Activated CD8-positive, alpha-beta memory T cell treated with anti-CD3 and anti-CD28 coated beads, Interleukin-2, amount 10 ng/mL, durations not matched to agents 7 days and 5 days (primary cell): ENCODE data around the gene CNOT11. TPM values are rescaled to one million over a fixed set of nuclear protein-coding genes. Genes with fewer than 3 reads are reported as not detected.
A peak's percentile ranks its signal among the peaks of the same experiment; 100 is the strongest.
"Not testable (repeated sequence)": the region's sequence is repeated elsewhere in the genome, so short reads cannot be mapped to it uniquely, and the experiment has no call there.

ENCODE experiments used
- ATAC-seq: fragments of 150-1000 bp; cut with Tn5 transposase; one replicate; pipeline ENCODE4 v1.10.0; 2021; ENCODE audit warnings: moderate library complexity
- CTCF ChIA-PET: fragments of 350-600 bp; sonication (Branson Sonifier 250); formaldehyde crosslinking; loops from one replicate; lab custom pipeline; 2021; ENCODE audit warnings: antibody characterized with exemption; lab: Charles Lee
- DNase-seq: peaks from one replicate; pipeline ENCODE4 v3.0.0-alpha.2; 2020
- H3K27ac Mint-ChIP-seq: one replicate; pipeline ENCODE4 v1.8.0; 2021; ENCODE audit warnings: mild to moderate bottlenecking, mixed read lengths
- H3K27me3 Mint-ChIP-seq: one replicate; pipeline ENCODE4 v1.8.0; 2021; ENCODE audit warnings: mixed read lengths
- H3K36me3 Mint-ChIP-seq: one replicate; pipeline ENCODE4 v1.8.0; 2021; ENCODE audit warnings: mild to moderate bottlenecking, mixed read lengths
- H3K4me1 Mint-ChIP-seq: one replicate; pipeline ENCODE4 v1.8.0; 2021; ENCODE audit warnings: mixed read lengths
- H3K4me3 Mint-ChIP-seq: one replicate; pipeline ENCODE4 v1.8.0; 2021; ENCODE audit warnings: mild to moderate bottlenecking, moderate library complexity, mixed read lengths
- H3K9me3 Mint-ChIP-seq: one replicate; pipeline ENCODE4 v1.8.0; 2022; ENCODE audit warnings: low read depth, mixed read lengths
- microRNA-seq: library from miRNA; unstranded; fragments of <30 nt; microRNA quantifications from one replicate; pipeline ENCODE4 v1.2.0, GENCODE V29; 2022
- total RNA-seq, 2 experiments: library from RNA; stranded (reverse); gene quantifications; one replicate each; pipeline ENCODE4 v1.2.3, GENCODE V29; 2021

Gene CNOT11
- total RNA-seq, 2 experiments from 2014 or later: 57.4 to 71.9 TPM

DNA sequence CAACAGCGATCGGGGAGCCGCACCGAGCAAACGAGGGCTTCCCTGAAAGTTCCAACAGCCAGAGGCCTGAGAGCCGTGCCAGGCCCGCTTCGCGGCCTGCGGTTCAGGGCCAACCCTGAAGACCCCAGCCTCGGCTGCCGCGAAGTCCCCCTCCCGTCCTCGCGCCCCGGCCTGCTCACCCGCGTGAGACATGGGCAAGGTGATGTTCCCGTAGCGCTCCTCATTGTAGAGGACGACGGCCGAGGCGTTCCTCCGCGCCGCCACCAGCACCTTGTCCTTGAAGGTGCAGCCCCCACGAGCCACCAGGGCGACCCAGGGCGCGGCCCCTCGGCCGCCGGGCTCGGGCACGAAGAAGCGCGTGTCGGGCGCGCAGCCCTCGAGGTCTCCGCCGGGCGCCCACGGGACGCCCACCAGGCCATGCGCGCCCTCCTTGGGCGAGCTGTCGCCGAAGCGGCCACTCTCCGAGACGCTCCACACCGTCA lies 55.3 kb downstream of the CNOT11 start:
- ATAC-seq: peak; percentile 22
- H3K27ac Mint-ChIP-seq: peak overlapping the region; percentile 97
- peaks cover 32% of the 10 kb centered on the region for H3K36me3 Mint-ChIP-seq
- peak; percentile 60 for DNase-seq
- H3K4me3 Mint-ChIP-seq: peak overlapping the region; percentile 94
- H3K4me1 Mint-ChIP-seq: peaks cover 66% of the 10 kb centered on the region
- H3K9me3 Mint-ChIP-seq: no peaks in the 10 kb centered on the region
- CTCF ChIA-PET: interaction anchor here (1.0 to 4.2 kb wide), 5 partner anchors 20 to 305 kb away, joined by 3 to 39 read pairs (median 9); partner anchors contain the start of genes CNOT11 and RPL31
- no peaks in the 10 kb centered on the region for H3K27me3 Mint-ChIP-seq

DNA sequence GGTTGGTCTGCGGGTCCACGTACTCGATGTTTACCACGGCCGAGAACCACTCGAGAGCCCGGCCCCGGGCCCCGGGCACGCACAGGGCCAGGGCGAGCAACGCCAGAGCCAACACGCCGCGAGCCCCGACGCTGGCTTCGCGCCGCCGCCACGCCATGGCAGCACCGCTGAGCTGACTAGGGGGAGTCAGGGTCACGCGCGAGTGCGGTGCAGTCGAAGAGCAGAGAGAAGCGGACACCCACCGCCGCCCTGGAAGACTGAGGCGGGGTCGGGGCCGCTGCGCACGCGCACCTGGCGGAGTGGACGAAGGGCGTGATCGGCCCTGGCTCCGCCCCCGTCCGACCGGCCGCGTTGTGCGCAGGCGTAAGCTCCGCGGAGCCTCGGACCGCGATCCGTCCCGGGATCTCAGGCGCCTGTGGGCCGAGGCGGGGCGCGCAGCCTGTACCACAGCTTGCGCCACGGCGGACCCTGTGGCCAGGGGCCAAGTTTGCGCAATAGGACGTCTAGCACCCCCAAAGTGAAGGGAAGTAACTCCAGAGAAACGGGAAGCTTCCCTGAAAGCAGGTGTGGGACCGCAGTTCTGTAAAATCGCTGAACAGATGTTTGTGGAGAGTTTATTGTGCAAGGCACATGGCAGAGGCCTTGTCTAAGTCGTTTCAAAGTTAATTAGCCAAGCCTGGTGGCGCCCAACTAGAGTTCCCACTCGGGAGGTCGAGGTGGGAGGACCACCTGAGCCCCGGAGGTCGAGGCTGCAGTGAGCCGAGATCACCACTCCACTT lies 55.9 kb downstream of the CNOT11 start, which contains the start of gene RNF149:
Gene RNF149, minus strand, starts transcription at position 270 of the 779 bp plus-strand sequence. Its CDS starts 113 bp downstream, at position 157.
- DNase-seq: peak; percentile 92
- peaks cover 61% of the 10 kb centered on the region for H3K4me1 Mint-ChIP-seq
- peak within 1 kb of the TSS; percentile 97 for H3K27ac Mint-ChIP-seq
- H3K36me3 Mint-ChIP-seq: peaks cover 32% of the 10 kb centered on the region
- CTCF ChIA-PET: interaction anchor here (0.7 to 4.2 kb wide), 8 partner anchors 14 to 1133 kb away, joined by 3 to 39 read pairs (median 5); partner anchors contain the start of genes CNOT11 and RPL31
- H3K27me3 Mint-ChIP-seq: no peaks in the 10 kb centered on the region
- peak; percentile 75 for ATAC-seq
- H3K9me3 Mint-ChIP-seq: no peaks in the 10 kb centered on the region
- H3K4me3 Mint-ChIP-seq: peak within 1 kb of the TSS; percentile 94

DNA sequence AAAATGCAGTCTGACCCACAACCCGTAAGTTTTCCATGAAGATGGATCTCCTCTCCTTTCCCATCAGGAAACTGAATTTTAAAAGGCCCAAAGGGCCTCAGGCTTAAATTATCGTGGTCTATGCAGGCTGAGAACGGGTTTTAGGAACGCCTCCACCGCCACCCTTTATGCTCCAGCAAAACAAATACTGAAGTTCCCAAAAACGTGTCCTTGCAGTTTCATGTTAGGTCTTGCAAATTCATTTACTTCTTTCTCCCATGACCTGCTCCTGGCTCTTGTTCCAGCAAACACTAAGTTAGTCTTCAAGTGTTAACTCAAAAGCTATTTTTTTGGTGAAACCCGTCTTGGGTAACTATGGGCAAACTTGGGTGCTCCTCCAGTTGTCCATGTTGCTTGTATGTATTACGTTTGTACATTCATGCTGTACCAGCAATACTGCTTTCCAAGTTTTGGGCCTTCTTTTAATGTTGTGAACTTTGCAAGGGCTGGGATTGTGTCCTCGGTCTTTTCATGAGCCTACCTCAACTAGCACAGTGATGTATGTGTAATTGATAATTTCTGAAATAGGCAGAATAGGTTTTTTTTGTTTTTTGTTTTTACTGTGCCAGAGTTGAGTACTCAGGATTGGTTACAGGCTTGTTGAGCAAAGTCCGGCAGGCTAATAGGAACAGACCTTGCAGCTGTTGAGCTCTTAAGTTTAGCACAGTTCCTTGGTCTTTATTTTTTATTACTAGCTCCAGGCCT lies 57.6 kb downstream of the CNOT11 start:
- Mint-ChIP-seq H3K4me3 (peak overlapping the region; percentile 36), H3K36me3 (peaks cover 17% of the 10 kb centered on the region), H3K4me1 (peaks cover 47% of the 10 kb centered on the region), H3K27me3 (no peaks in the 10 kb centered on the region), H3K9me3 (no peaks in the 10 kb centered on the region), H3K27ac (peak overlapping the region; percentile 55)
- no peak for DNase-seq
- CTCF ChIA-PET: interaction anchor here (0.9 to 4.2 kb wide), 6 partner anchors 12 to 77 kb away, joined by 3 to 39 read pairs (median 5); partner anchors contain the start of genes CNOT11 and CREG2
- ATAC-seq: no peak

DNA sequence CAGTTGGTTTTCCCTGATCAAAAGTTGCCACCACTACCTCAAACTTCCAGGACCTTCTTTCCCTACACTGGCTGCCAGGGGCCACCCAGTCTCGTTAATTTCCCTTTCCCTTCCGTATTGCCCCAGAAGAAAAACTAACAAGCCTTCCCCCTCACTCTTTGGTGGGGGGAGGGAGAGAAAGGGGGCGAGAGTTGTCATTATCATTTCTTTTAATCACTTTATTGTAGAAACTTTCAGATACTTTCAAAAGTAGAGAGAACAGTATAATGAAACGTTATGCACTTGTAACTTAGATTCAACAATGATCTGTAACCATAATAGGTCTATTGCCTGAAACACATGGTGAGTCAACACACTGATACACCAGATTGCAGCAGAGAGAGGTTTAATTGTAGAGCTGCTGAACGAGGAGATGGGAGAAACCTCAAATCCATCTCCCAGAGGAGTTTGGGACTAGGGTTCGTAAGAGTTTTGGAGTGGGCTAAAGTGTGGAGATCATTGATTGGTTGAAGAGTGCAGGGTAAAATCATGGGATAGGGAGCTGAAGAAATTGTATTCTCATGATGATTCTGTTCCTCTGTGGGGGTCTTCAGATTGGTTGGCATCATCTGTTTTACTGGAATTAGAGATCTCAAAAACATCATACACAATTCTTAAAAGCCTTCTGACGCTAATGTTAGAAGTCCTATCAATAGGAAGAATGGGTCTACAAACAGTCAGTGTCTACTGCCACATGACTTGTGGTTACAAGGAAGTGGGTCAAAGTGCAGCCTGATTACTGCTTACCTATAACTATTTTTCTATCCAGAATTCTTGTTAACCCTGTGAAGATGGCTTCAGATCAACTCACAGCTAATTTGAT lies 58.4 kb downstream of the CNOT11 start:
- CTCF ChIA-PET: interaction anchor here (1.1 to 4.2 kb wide), 5 partner anchors 11 to 58 kb away, joined by 3 to 39 read pairs (median 4); partner anchors contain the start of gene CNOT11
- Mint-ChIP-seq H3K27me3 (no peaks in the 10 kb centered on the region), H3K9me3 (no peaks in the 10 kb centered on the region), H3K4me1 (peaks cover 39% of the 10 kb centered on the region), H3K27ac (peak overlapping the region; percentile 41), H3K4me3 (peak overlapping the region; percentile 3), H3K36me3 (peaks cover 9% of the 10 kb centered on the region)
- DNase-seq: no peak
- ATAC-seq: no peak

DNA sequence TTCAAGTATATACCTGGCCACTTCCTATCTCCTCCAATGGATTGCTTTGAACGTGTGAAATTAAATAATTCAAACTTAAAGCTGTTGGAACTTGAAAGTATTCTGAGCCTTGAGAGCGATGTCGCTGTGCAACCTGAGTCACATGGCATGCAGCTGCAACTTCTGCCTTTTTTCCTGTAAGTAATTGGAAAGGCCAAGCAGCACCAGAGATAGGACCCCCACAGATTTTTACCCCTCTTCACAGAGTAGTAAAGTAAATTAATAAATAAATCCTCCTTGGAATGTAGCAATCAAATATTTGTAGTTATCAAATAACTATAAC lies 59.0 kb downstream of the CNOT11 start:
- no peak for DNase-seq
- Mint-ChIP-seq H3K9me3 (peaks cover 2% of the 10 kb centered on the region), H3K27ac (peak overlapping the region; percentile 9), H3K4me3 (no peak overlapping the region), H3K27me3 (peaks cover 3% of the 10 kb centered on the region), H3K36me3 (peaks cover 3% of the 10 kb centered on the region), H3K4me1 (peaks cover 36% of the 10 kb centered on the region)
- ATAC-seq: no peak
- CTCF ChIA-PET: interaction anchor here (1.1 to 4.2 kb wide), 5 partner anchors 10 to 59 kb away, joined by 3 to 39 read pairs (median 4); partner anchors contain the start of gene CNOT11

DNA sequence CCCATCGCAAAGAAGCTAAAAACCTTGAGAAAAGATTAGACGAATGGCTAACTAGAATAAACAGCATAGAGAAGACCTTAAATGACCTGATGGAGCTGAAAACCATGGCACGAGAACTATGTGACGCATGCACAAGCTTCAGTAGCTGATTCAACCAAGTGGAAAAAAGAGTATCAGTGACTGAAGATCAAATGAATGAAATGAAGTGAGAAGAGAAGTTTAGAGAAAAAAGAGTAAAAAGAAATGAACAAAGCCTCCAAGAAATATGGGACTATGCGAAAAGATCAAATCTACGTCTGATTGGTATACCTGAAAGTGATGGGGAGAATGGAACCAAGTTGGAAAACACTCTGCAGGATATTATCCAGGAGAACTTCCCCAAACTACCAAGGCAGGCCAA lies 63.9 kb downstream of the CNOT11 start:
- not testable (repeated sequence) for H3K4me1 Mint-ChIP-seq

More for the DNA sequence above, 63.9 kb downstream of the CNOT11 start:
- H3K36me3 Mint-ChIP-seq, DNase-seq, H3K27ac Mint-ChIP-seq, ATAC-seq, CTCF ChIA-PET, H3K9me3 Mint-ChIP-seq, H3K4me3 Mint-ChIP-seq: not testable (repeated sequence)
- peaks cover 12% of the 10 kb centered on the region for H3K27me3 Mint-ChIP-seq

Small RNA genes within 50 kb of the gene (microRNA-seq; reads per million reads assigned to microRNA genes)
- gene MIR5696: 4.3 reads per million, percentile 5 among the genes with 10 or more reads in this experiment

Other genes starting within 250 kb of the CNOT11 start
- under 1 TPM; 0.12 to 0.45 TPM for gene TBC1D8, start 101.5 kb upstream of the CNOT11 start, total RNA-seq
- gene RNF149, start 55.8 kb downstream of the CNOT11 start, total RNA-seq: 100 to 1,000 TPM in 1 of 2 experiments, 10 to 100 TPM in 1; 72.3 to 100 TPM
- not detected for gene CREG2, start 134.6 kb downstream of the CNOT11 start, total RNA-seq
- 1 to 10 TPM; 1.0 to 2.3 TPM for gene RFX8, start 222.2 kb downstream of the CNOT11 start, total RNA-seq